Endothelial cell of umbilical vein (primary cell): ENCODE data around the gene NEIL3. TPM values are rescaled to one million over a fixed set of nuclear protein-coding genes. Genes with fewer than 3 reads are reported as not detected.

Source experiments
- BruUV-seq: library from RNA; stranded (reverse); fragments of 400-500 nt; replicated peaks from 2 replicates; lab custom pipeline; 2021; lab: Mats Ljungman, UMichigan
- CTCF ChIA-PET: fragments of 300-600, 350-600 bp; sonication (Branson Sonifier 250); formaldehyde crosslinking; loops from one replicate; lab custom pipeline; 2021; ENCODE audit warnings: antibody characterized with exemption, inconsistent platforms; lab: Charles Lee
- POLR2A ChIA-PET: fragments of 300-600, 350-600 bp; sonication (Branson Sonifier 250); formaldehyde crosslinking; loops from one replicate; lab custom pipeline; 2021; ENCODE audit warnings: antibody characterized with exemption, inconsistent platforms; lab: Charles Lee
- DNase-seq: peaks from one replicate; pipeline ENCODE4 v3.0.0-alpha.2; 2011; ENCODE audit warnings: low read depth, low spot score
- FAIRE-seq: peaks from 2 replicates; lab custom pipeline; 2011; peaks lifted over from hg19 to GRCh38; lab: Jason Lieb, UNC
- H2AFZ ChIP-seq: 2 replicates; pipeline ENCODE4 v1.6.0; 2012; ENCODE audit warnings: low read depth, low read length, control low read depth, inconsistent platforms
- H3K27ac ChIP-seq: 2 replicates; pipeline ENCODE4 v1.5.1; 2011; ENCODE audit warnings: low read depth, mild to moderate bottlenecking, control low read depth, low read length, moderate library complexity; ENCODE audit not compliant: insufficient read depth
- H3K27me3 ChIP-seq, 2 experiments: 2 replicates each; pipeline versions ENCODE4 v1.6.0 to v1.6.1; 2011; ENCODE audit warnings: low read length in 2 of 2, mixed read lengths in 1 of 2; ENCODE audit not compliant: control insufficient read depth in 2 of 2, insufficient read depth in 2 of 2
- H3K36me3 ChIP-seq, 2 experiments: 2 replicates in 1 of 2; 3 replicates in 1 of 2; pipeline ENCODE4 v1.5.1; 2011; ENCODE audit warnings: low read length in 2 of 2, mild to moderate bottlenecking in 1 of 2, moderate library complexity in 1 of 2; ENCODE audit not compliant: control insufficient read depth in 2 of 2, insufficient read depth in 2 of 2; ENCODE audit errors: extremely low read depth in 1 of 2
- H3K4me1 ChIP-seq: 3 replicates; pipeline ENCODE4 v1.5.1; 2011; ENCODE audit warnings: mild to moderate bottlenecking, low read length; ENCODE audit not compliant: control insufficient read depth, insufficient read depth; ENCODE audit errors: extremely low read depth
- H3K4me2 ChIP-seq: 2 replicates; pipeline ENCODE4 v1.6.1; 2011; ENCODE audit warnings: low read length, control low read depth, mixed read lengths; ENCODE audit not compliant: insufficient read depth
- H3K4me3 ChIP-seq, 3 experiments: fragments of 200-600 bp in 1 of 3; sonication (generic), shearing (Covaris generic) in 1 of 3; replicated peaks in 1 of 3; 2 replicates each; pipeline ENCODE4 v1.5.1; 2011 to 2016; ENCODE audit warnings: control low read depth in 3 of 3, low read length in 3 of 3, mild to moderate bottlenecking in 2 of 3, inconsistent platforms in 1 of 3, low read depth in 1 of 3, moderate library complexity in 1 of 3; ENCODE audit not compliant: insufficient read depth in 1 of 3
- H3K79me2 ChIP-seq: 2 replicates; pipeline ENCODE4 v1.6.0; 2012; ENCODE audit warnings: low read length, inconsistent platforms; ENCODE audit not compliant: control insufficient read depth, insufficient read depth
- H3K9ac ChIP-seq: replicated peaks from 2 replicates; pipeline ENCODE3; 2011; ENCODE audit warnings: low read length, control low read depth; ENCODE audit not compliant: insufficient read depth; ENCODE audit errors: extremely low read depth
- H3K9me1 ChIP-seq: replicated peaks from 3 replicates; pipeline ENCODE4 v1.6.0; 2011; ENCODE audit warnings: mild to moderate bottlenecking, low read length; ENCODE audit not compliant: control insufficient read depth, insufficient read depth; ENCODE audit errors: extremely low read depth
- H3K9me3 ChIP-seq: replicated peaks from 2 replicates; pipeline ENCODE4 v1.5.1; 2012; ENCODE audit warnings: low read length, inconsistent platforms; ENCODE audit not compliant: control insufficient read depth, insufficient read depth
- H4K20me1 ChIP-seq: replicated peaks from 2 replicates; pipeline ENCODE3; 2011; ENCODE audit warnings: mild to moderate bottlenecking, low read length; ENCODE audit not compliant: control insufficient read depth, insufficient read depth; ENCODE audit errors: extremely low read depth
- CTCF ChIP-seq, 2 donors: IDR thresholded peaks; 1 replicate in 1 of 2; 2 replicates in 1 of 2; pipeline ENCODE4 v1.5.1; 2011; ENCODE audit warnings: low read length in 2 of 2, mild to moderate bottlenecking in 2 of 2, moderate library complexity in 2 of 2, control low read depth in 1 of 2, inconsistent platforms in 1 of 2, low read depth in 1 of 2; ENCODE audit not compliant: insufficient read depth in 1 of 2; ENCODE audit errors: extremely low read depth in 1 of 2
- EZH2 ChIP-seq: IDR thresholded peaks from 2 replicates; pipeline ENCODE4 v1.6.1; 2012; ENCODE audit warnings: borderline replicate concordance, low read depth, mild to moderate bottlenecking, moderate library complexity, low read length, inconsistent platforms; ENCODE audit not compliant: severe bottlenecking
- FOS ChIP-seq: IDR thresholded peaks from 2 replicates; pipeline ENCODE4 v1.6.1; 2011; ENCODE audit warnings: mild to moderate bottlenecking, low read length, moderate library complexity, borderline replicate concordance; ENCODE audit not compliant: insufficient read depth
- GATA2 ChIP-seq: IDR thresholded peaks from 2 replicates; pipeline ENCODE4 v1.7.0; 2011; ENCODE audit warnings: low read depth, mild to moderate bottlenecking, moderate library complexity, mixed read lengths, low read length; ENCODE audit not compliant: insufficient read length, insufficient read depth
- JUN ChIP-seq: IDR thresholded peaks from 2 replicates; pipeline ENCODE4 v1.6.1; 2011; ENCODE audit warnings: borderline replicate concordance, low read depth; ENCODE audit not compliant: insufficient read length, insufficient read depth
- MAX ChIP-seq: IDR thresholded peaks from 2 replicates; pipeline ENCODE4 v1.6.1; 2011; ENCODE audit not compliant: insufficient read depth, insufficient read length
- MYC ChIP-seq: IDR thresholded peaks from one replicate; pipeline ENCODE4 v1.6.1; 2011; ENCODE audit warnings: mild to moderate bottlenecking, low read depth, low read length
- POLR2A ChIP-seq: IDR thresholded peaks from 2 replicates; pipeline ENCODE4 v1.6.1; 2012; ENCODE audit warnings: low read depth, mild to moderate bottlenecking, control low read depth, low read length
- POLR2AphosphoS5 ChIP-seq: IDR thresholded peaks from 2 replicates; pipeline ENCODE4 v1.6.1; 2012; ENCODE audit warnings: low read depth, mild to moderate bottlenecking, control low read depth, low read length, moderate library complexity; ENCODE audit not compliant: insufficient read depth
- dilution Hi-C: fragments of 300-500 bp; cut with MboI; formaldehyde crosslinking; loops from one replicate; pipeline ENCODE4 v1.15.0; 2019; ENCODE audit warnings: low sequenced_read_pairs; ENCODE audit not compliant: extremely low pct_ligation_motif_present
- intact Hi-C: fragments of 100-400 bp; cut with micrococcal nuclease; formaldehyde crosslinking; loops from one replicate; pipeline ENCODE4 v1.10.0; 2022
- polyA plus RNA-seq, 4 experiments: library from polyadenylated mRNA; depleted of rRNA in 3 of 4; stranded (reverse) in 3 of 4; unstranded in 1 of 4; fragments of >200 nt; gene quantifications; 2 replicates each; pipeline versions ENCODE4 v1.2.1 to v1.2.3, GENCODE V29; 2011 to 2012; ENCODE audit warnings: missing spikeins in 1 of 4
- total RNA-seq: library from RNA; stranded (reverse); gene quantifications from 2 replicates; pipeline ENCODE4 v1.2.3, GENCODE V29; 2021

The NEIL3 gene
- total and polyA plus RNA-seq, 2 donors (not counting 3 experiments of a cell fraction or from before 2014, with no cell fraction given): 3.7 to 6.9 TPM

GRCh38 chr4:177315767-177316464 lies 6.2 kb downstream of the NEIL3 start:
- Histone ChIP-seq H3K4me1 (no peaks in the 10 kb centered on the region), H3K9me3 (no peaks in the 10 kb centered on the region), H4K20me1 (no peaks in the 10 kb centered on the region), H3K4me3 (no peak overlapping the region), H3K9me1 (no peaks in the 10 kb centered on the region), H3K27ac (no peak overlapping the region), H3K79me2 (peaks cover 33% of the 10 kb centered on the region), H3K27me3 (no peaks in the 10 kb centered on the region), H2AFZ (no peak overlapping the region), H3K4me2 (no peak overlapping the region), H3K36me3 (no peaks in the 10 kb centered on the region), H3K9ac (no peak overlapping the region)
- ChIA-PET POLR2A (no interaction called here), CTCF (no interaction called here)
- FAIRE-seq: no peak
- BruUV-seq: no TSS peak
- intact Hi-C loops (no loop called here), dilution Hi-C loops (no loop called here)
- TF ChIP-seq POLR2AphosphoS5 (no peak), MAX (no peak), FOS (no peak), JUN (no peak), CTCF (IDR thresholded peaks at IDR 0.05; ENCODE audit: extremely low read depth in 1 of 2, insufficient read depth in 1 of 2, low read depth in 1 of 2, low read length in 2 of 2) (no peak), MYC (no peak), POLR2A (no peak), EZH2 (no peak), GATA2 (no peak)
- no peak for DNase-seq
